Thyroid gland (tissue), 4 donors: ENCODE measurements around the gene CTSE. TPM values are rescaled to one million over a fixed set of nuclear protein-coding genes. Genes with fewer than 3 reads are reported as not detected.
A peak's percentile ranks its signal among the peaks of the same experiment; 100 is the strongest.

Experiments used
- DNase-seq, 2 donors: peaks; one replicate each; pipeline ENCODE4 v3.0.0-alpha.2; 2019
- H3K27ac ChIP-seq, 3 donors: fragments of 200-600 bp; sonication (generic); 1 replicate in 2 of 3; 2 replicates in 1 of 3; pipeline ENCODE4 v1.5.1; 2016 to 2019; ENCODE audit warnings: mild to moderate bottlenecking in 1 of 3, moderate library complexity in 1 of 3
- H3K27me3 ChIP-seq: fragments of 200-600 bp; sonication (generic); one replicate; pipeline ENCODE4 v1.5.1; 2019
- H3K36me3 ChIP-seq, 2 donors: fragments of 200-600 bp; sonication (generic); one replicate each; pipeline ENCODE4 v1.5.1; 2016 to 2019
- H3K4me1 ChIP-seq, 2 donors: fragments of 200-600 bp; sonication (generic); one replicate each; pipeline ENCODE4 v1.5.1; 2017 to 2019
- H3K4me3 ChIP-seq, 3 donors: fragments of 200-600 bp; sonication (generic); replicated peaks in 1 of 3; 1 replicate in 2 of 3; 2 replicates in 1 of 3; pipeline ENCODE4 v1.5.1; 2016; ENCODE audit warnings: mild to moderate bottlenecking in 1 of 3
- H3K9me3 ChIP-seq: fragments of 200-600 bp; sonication (generic); one replicate; pipeline ENCODE4 v1.5.1; 2017
- CTCF ChIP-seq, 6 experiments: fragments of 200-600 bp in 3 of 6; fragments of 450-650 bp in 3 of 6; sonication (generic) in 3 of 6; IDR thresholded peaks; one replicate each; pipeline ENCODE4 v1.5.1; 2016 to 2019; ENCODE audit warnings: antibody characterized with exemption in 6 of 6, mild to moderate bottlenecking in 2 of 6, inconsistent platforms in 1 of 6, moderate library complexity in 1 of 6
- POLR2A ChIP-seq, 2 donors: fragments of 450-650 bp; IDR thresholded peaks; one replicate each; pipeline ENCODE4 v1.6.1; 2017; ENCODE audit warnings: antibody characterized with exemption in 2 of 2, mild to moderate bottlenecking in 2 of 2, moderate library complexity in 1 of 2
- WGBS, 2 donors: methylation state at CpG; one replicate each; pipeline ENCODE4 v1.1.5; 2017; 5-methylcytosine and 5-hydroxymethylcytosine counted together
- intact Hi-C: fragments of 100-400 bp; cut with DNase I; formaldehyde crosslinking; loops from one replicate; pipeline ENCODE4 v1.15.1; 2023
- total RNA-seq, 4 donors: library from RNA; depleted of rRNA; stranded (reverse); fragments of >200 nt; gene quantifications; one replicate each; pipeline ENCODE4 v1.2.3, GENCODE V29; 2016

CTSE gene
- total RNA-seq, 4 donors from 2014 or later, result 3.6 to 38.2 (median 19.0) TPM

DNA sequence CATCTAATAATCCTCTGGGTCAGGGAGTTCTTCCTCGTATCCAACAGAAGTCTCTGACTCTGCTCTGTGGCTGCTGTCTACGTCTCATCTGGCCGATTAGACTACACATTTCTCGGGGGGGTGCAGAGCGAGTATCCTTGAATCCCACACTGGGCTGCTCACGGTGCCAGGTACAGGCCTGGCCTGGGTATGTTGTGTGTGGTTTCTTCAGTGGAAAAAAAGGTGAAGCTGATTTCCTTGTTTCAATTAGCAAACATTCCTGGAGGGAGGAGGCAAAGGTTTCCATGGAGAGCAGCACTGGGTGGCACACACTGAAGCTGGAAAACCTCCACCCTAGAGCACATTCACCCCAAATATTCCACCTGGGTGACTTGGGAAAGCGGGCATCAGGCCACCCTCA, 18.5 kb downstream of the CTSE start:
- DNase-seq, result no peak
- no peaks in the 10 kb centered on the region for H3K27me3 ChIP-seq
- no peaks in the 10 kb centered on the region for H3K9me3 ChIP-seq
- H3K36me3 ChIP-seq, result no peaks in the 10 kb centered on the region
- 87 to 90% methylated on average over 7 of the region's 7 CpGs for WGBS, 2 donors
- H3K27ac ChIP-seq, result no peak overlapping the region
- intact Hi-C loops, result no loop called here
- TF ChIP-seq POLR2A (IDR thresholded peaks at IDR 0.05), result no peak
- no peak for TF ChIP-seq CTCF (IDR thresholded peaks at IDR 0.05)
- H3K4me3 ChIP-seq, result no peak overlapping the region
- H3K4me1 ChIP-seq, result peaks cover 31 to 37% of the 10 kb centered on the region in 2 donors

GRCh38 chr1:206004826-206005225, 18.9 kb downstream of the CTSE start:
- no peaks in the 10 kb centered on the region for H3K27me3 ChIP-seq
- peaks cover 31 to 37% of the 10 kb centered on the region in 2 donors for H3K4me1 ChIP-seq
- WGBS, 2 donors, result 71 to 79% methylated on average over 12 of the region's 12 CpGs
- no peak for DNase-seq
- no peak overlapping the region for H3K27ac ChIP-seq
- TF ChIP-seq CTCF (IDR thresholded peaks at IDR 0.05) (no peak), POLR2A (IDR thresholded peaks at IDR 0.05) (no peak)
- intact Hi-C loops, result no loop called here
- no peaks in the 10 kb centered on the region for H3K36me3 ChIP-seq
- H3K9me3 ChIP-seq, result no peaks in the 10 kb centered on the region
- no peak overlapping the region for H3K4me3 ChIP-seq

GRCh38 chr1:206003854-206004800, 19.6 kb downstream of the CTSE start:
- H3K27me3 ChIP-seq, result no peaks in the 10 kb centered on the region
- H3K4me3 ChIP-seq, result no peak overlapping the region
- H3K27ac ChIP-seq, result peak overlapping the region in 1 of 3 donors; percentile 81
- intact Hi-C loops, result no loop called here
- H3K36me3 ChIP-seq, result no peaks in the 10 kb centered on the region
- no peak for DNase-seq
- TF ChIP-seq CTCF (IDR thresholded peaks at IDR 0.05) (no peak), POLR2A (IDR thresholded peaks at IDR 0.05) (no peak)
- peaks cover 31 to 37% of the 10 kb centered on the region in 2 donors for H3K4me1 ChIP-seq
- 96 to 98% methylated on average over 7 of the region's 7 CpGs for WGBS, 2 donors
- no peaks in the 10 kb centered on the region for H3K9me3 ChIP-seq

DNA sequence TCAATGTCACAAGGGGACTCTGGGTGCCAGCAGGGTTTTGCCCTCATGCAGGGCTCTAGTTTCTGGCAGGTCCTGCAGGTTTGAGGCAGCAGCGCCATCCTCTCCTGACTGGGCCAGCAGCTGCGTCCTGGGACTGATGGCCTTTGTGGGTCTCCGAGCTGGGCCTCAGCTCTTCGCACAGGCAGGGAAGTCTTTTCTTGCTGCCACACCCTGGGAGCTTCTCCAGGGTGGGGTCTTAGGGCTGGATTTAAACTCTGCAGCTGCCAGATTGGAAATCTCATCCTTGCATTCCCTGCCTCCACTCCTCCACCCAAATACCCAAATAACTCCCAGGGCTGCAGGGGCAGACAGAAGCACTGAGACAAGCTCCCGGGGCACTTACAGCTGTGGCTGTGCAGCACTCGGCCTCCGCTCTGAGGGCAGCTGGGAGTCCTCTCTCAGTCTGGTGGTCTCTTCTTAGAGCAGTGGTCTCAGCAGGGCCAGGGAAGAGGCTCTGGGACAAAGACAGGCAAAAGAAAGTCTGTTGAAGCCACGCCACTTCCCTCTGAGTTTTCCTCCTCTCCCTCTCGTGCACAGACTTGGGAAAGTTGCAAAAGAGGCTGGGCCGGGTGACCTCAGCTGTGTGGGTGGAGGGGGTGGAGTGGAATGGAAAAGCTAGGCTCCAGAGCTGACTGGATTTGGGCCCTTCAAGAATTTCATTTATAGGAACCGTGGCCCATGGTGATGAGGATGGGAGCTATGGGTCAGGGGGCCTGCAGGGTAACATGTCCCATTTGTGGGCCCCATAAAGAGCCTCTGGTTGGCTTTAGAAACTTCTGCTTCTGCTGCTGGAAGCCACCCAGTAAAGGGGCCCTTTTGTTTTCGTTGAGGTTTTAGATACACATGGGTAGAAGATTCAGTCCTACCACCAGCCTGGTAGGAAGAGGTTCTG, 20.6 kb downstream of the CTSE start, which contains the start of gene RAB7B:
Gene RAB7B, minus strand, starts transcription at position 525 of the 931 bp plus-strand sequence. CDS start 9,260 bp downstream, outside the sequence.
- 18 to 42% methylated on average over 8 to 9 of the region's 12 CpGs for WGBS, 2 donors
- TF ChIP-seq CTCF (IDR thresholded peaks at IDR 0.05) (no peak), POLR2A (IDR thresholded peaks at IDR 0.05) (peak in 1 of 2 donors; percentile 42)
- intact Hi-C loops, result no loop called here

More for the DNA sequence above, 20.6 kb downstream of the CTSE start, which contains the start of gene RAB7B:
- peak within 1 kb of the TSS; percentile 29 to 81 (median 65) for H3K27ac ChIP-seq
- peaks cover 31 to 41% of the 10 kb centered on the region in 2 donors for H3K4me1 ChIP-seq
- H3K27me3 ChIP-seq, result no peaks in the 10 kb centered on the region
- peak; percentile 76 to 80 for DNase-seq
- no peaks in the 10 kb centered on the region for H3K9me3 ChIP-seq
- H3K36me3 ChIP-seq, result no peaks in the 10 kb centered on the region
- H3K4me3 ChIP-seq, result peak within 1 kb of the TSS in 1 of 3 donors; percentile 11
